IMR-90 (cell line): Measurements from ENCODE around the gene SCYGR7. TPM values are rescaled to one million over a fixed set of nuclear protein-coding genes. Genes with fewer than 3 reads are reported as not detected.

Experiments
- ATAC-seq: fragments of 200-7000 bp; cut with Tn5 transposase; 2 replicates; pipeline ENCODE4 v1.9.1; 2020; ENCODE audit warnings: low read depth, mild to moderate bottlenecking, moderate library complexity
- BruUV-seq: library from RNA; stranded (reverse); fragments of 400-500 nt; replicated peaks from 2 replicates; lab custom pipeline; 2021; lab: Mats Ljungman, UMichigan
- CTCF ChIA-PET: fragments of 300-600 bp; formaldehyde crosslinking; extraction: SDS; loops from one replicate; lab custom pipeline; 2021; ENCODE audit warnings: antibody characterized with exemption; lab: Yijun Ruan, JAX
- POLR2A ChIA-PET: fragments of 300-600 bp; sonication (Branson Sonifier 250); formaldehyde crosslinking; loops from one replicate; lab custom pipeline; 2022; ENCODE audit warnings: antibody characterized with exemption; ENCODE audit not compliant: unreplicated experiment; lab: Charles Lee
- DNase-seq: peaks from one replicate; pipeline ENCODE4 v3.0.0; 2013
- H2AFZ ChIP-seq: replicated peaks from 2 replicates; pipeline ENCODE3; 2013; ENCODE audit warnings: low read length, mild to moderate bottlenecking; ENCODE audit not compliant: poor library complexity
- H2AK5ac ChIP-seq: 2 replicates; pipeline ENCODE4 v1.6.1; 2013; ENCODE audit warnings: low read depth, low read length, inconsistent platforms
- H2AK9ac ChIP-seq: replicated peaks from 2 replicates; pipeline ENCODE3; 2013; ENCODE audit warnings: mild to moderate bottlenecking, low read depth, low read length, moderate library complexity; ENCODE audit not compliant: poor library complexity
- H2BK120ac ChIP-seq: 2 replicates; pipeline ENCODE4 v1.6.1; 2013; ENCODE audit warnings: low read depth, low read length, inconsistent platforms
- H2BK15ac ChIP-seq: 3 replicates; pipeline ENCODE4 v1.6.1; 2013; ENCODE audit warnings: low read depth, low read length, inconsistent platforms
- H2BK20ac ChIP-seq: 2 replicates; pipeline ENCODE4 v1.6.1; 2013; ENCODE audit warnings: low read depth, mild to moderate bottlenecking, inconsistent platforms, low read length, moderate library complexity
- H2BK5ac ChIP-seq: 2 replicates; pipeline ENCODE4 v1.6.1; 2013; ENCODE audit warnings: mild to moderate bottlenecking, low read depth, low read length, inconsistent platforms; ENCODE audit not compliant: poor library complexity, severe bottlenecking
- H3K14ac ChIP-seq: replicated peaks from 2 replicates; pipeline ENCODE4 v1.6.1; 2013; ENCODE audit warnings: low read depth, low read length, inconsistent platforms
- H3K18ac ChIP-seq: 2 replicates; pipeline ENCODE4 v1.6.1; 2013; ENCODE audit warnings: low read depth, low read length, control low read depth
- H3K23ac ChIP-seq: 2 replicates; pipeline ENCODE4 v1.6.1; 2013; ENCODE audit warnings: low read depth, low read length, inconsistent platforms
- H3K27ac ChIP-seq: 2 replicates; pipeline ENCODE4 v1.5.1; 2013; ENCODE audit warnings: mild to moderate bottlenecking, control low read depth, low read length; ENCODE audit not compliant: insufficient read depth
- H3K27me3 ChIP-seq: 2 replicates; pipeline ENCODE4 v1.6.1; 2013; ENCODE audit warnings: low read length; ENCODE audit not compliant: control insufficient read depth, insufficient read depth
- H3K36me3 ChIP-seq: 2 replicates; pipeline ENCODE4 v1.6.1; 2013; ENCODE audit warnings: low read length, mixed read lengths; ENCODE audit not compliant: control insufficient read depth, insufficient read depth
- H3K4ac ChIP-seq: 2 replicates; pipeline ENCODE4 v1.6.1; 2013; ENCODE audit warnings: low read depth, low read length, inconsistent platforms
- H3K4me1 ChIP-seq: 2 replicates; pipeline ENCODE4 v1.6.1; 2013; ENCODE audit warnings: low read length, mixed read lengths; ENCODE audit not compliant: control insufficient read depth, insufficient read depth
- H3K4me2 ChIP-seq: 2 replicates; pipeline ENCODE4 v1.6.1; 2013; ENCODE audit warnings: low read depth, mild to moderate bottlenecking, control low read depth, low read length, moderate library complexity
- H3K4me3 ChIP-seq: 2 replicates; pipeline ENCODE4 v1.5.1; 2013; ENCODE audit warnings: low read depth, mild to moderate bottlenecking, control low read depth, low read length, moderate library complexity; ENCODE audit not compliant: insufficient read depth
- H3K56ac ChIP-seq: 2 replicates; pipeline ENCODE4 v1.6.1; 2013; ENCODE audit warnings: low read length, inconsistent platforms; ENCODE audit not compliant: insufficient read depth; ENCODE audit errors: extremely low read depth
- H3K79me1 ChIP-seq, 2 experiments: 2 replicates each; pipeline ENCODE4 v1.6.1; 2013; ENCODE audit warnings: low read length in 2 of 2, inconsistent platforms in 1 of 2, low read depth in 1 of 2
- H3K9ac ChIP-seq: 2 replicates; pipeline ENCODE4 v1.6.1; 2013; ENCODE audit warnings: low read depth, low read length, control low read depth
- H3K9me1 ChIP-seq: 2 replicates; pipeline ENCODE4 v1.6.1; 2013; ENCODE audit warnings: low read length, inconsistent platforms; ENCODE audit not compliant: insufficient read depth
- H3K9me3 ChIP-seq: 2 replicates; pipeline ENCODE4 v1.6.1; 2013; ENCODE audit warnings: low read length; ENCODE audit not compliant: control insufficient read depth, insufficient read depth
- H4K20me1 ChIP-seq: 2 replicates; pipeline ENCODE4 v1.6.1; 2013; ENCODE audit warnings: low read length, inconsistent platforms; ENCODE audit not compliant: insufficient read depth
- H4K5ac ChIP-seq: 2 replicates; pipeline ENCODE4 v1.6.1; 2013; ENCODE audit warnings: mild to moderate bottlenecking, low read depth, low read length, control low read depth
- H4K8ac ChIP-seq, 2 experiments: 2 replicates each; pipeline ENCODE4 v1.6.1; 2013; ENCODE audit warnings: low read depth in 2 of 2, low read length in 2 of 2, control low read depth in 1 of 2, inconsistent platforms in 1 of 2
- H4K91ac ChIP-seq: 2 replicates; pipeline ENCODE4 v1.6.1; 2013; ENCODE audit warnings: low read depth, low read length, inconsistent platforms; ENCODE audit not compliant: insufficient read depth
- BHLHE40 ChIP-seq: fragments of 150-350 bp; IDR thresholded peaks from 2 replicates; pipeline ENCODE4 v1.6.1; 2016; ENCODE audit warnings: mild to moderate bottlenecking, low read depth, low read length
- CEBPB ChIP-seq: IDR thresholded peaks from 2 replicates; pipeline ENCODE4 v1.6.1; 2012; ENCODE audit warnings: low read depth, low read length, improper control_type of control experiment
- CHD1 ChIP-seq: IDR thresholded peaks from 2 replicates; pipeline ENCODE4 v1.6.1; 2012; ENCODE audit warnings: low read depth, low read length, improper control_type of control experiment
- FOS ChIP-seq: fragments of 150-350 bp; IDR thresholded peaks from 2 replicates; pipeline ENCODE4 v1.6.1; 2016; ENCODE audit warnings: low read depth, low read length
- MAFK ChIP-seq: IDR thresholded peaks from 2 replicates; pipeline ENCODE4 v1.6.1; 2012; ENCODE audit warnings: low read depth, low read length, improper control_type of control experiment
- MAZ ChIP-seq: IDR thresholded peaks from 2 replicates; pipeline ENCODE4 v1.6.1; 2012; ENCODE audit warnings: low read depth, mild to moderate bottlenecking, low read length, improper control_type of control experiment, moderate library complexity, borderline replicate concordance
- MXI1 ChIP-seq: IDR thresholded peaks from 2 replicates; pipeline ENCODE4 v1.6.1; 2012; ENCODE audit warnings: low read depth, mild to moderate bottlenecking, low read length, moderate library complexity, borderline replicate concordance
- NFE2L2 ChIP-seq: fragments of 150-350 bp; IDR thresholded peaks from 2 replicates; pipeline ENCODE4 v1.6.1; 2016; ENCODE audit warnings: low read depth, mild to moderate bottlenecking, low read length
- POLR2A ChIP-seq: IDR thresholded peaks from 2 replicates; pipeline ENCODE4 v1.6.1; 2012; ENCODE audit warnings: mild to moderate bottlenecking, low read depth, low read length
- RAD21 ChIP-seq: IDR thresholded peaks from 2 replicates; pipeline ENCODE4 v1.6.1; 2012; ENCODE audit warnings: low read length, improper control_type of control experiment
- RCOR1 ChIP-seq: IDR thresholded peaks from 2 replicates; pipeline ENCODE4 v1.6.1; 2012; ENCODE audit warnings: mild to moderate bottlenecking, low read length, improper control_type of control experiment; ENCODE audit not compliant: insufficient replicate concordance
- RFX5 ChIP-seq: IDR thresholded peaks from 2 replicates; pipeline ENCODE4 v1.8.0; 2012; ENCODE audit warnings: low read depth, mild to moderate bottlenecking, low read length, moderate library complexity
- SMC3 ChIP-seq: fragments of 150-350 bp; IDR thresholded peaks from 2 replicates; pipeline ENCODE4 v1.6.1; 2016; ENCODE audit warnings: low read depth, mild to moderate bottlenecking, antibody characterized with exemption, low read length, moderate library complexity
- WGBS, 2 experiments: methylation state at CpG; one replicate each; pipeline versions ENCODE4 v1.1.5 to v1.1.7; 2013; ENCODE audit warnings: missing lambda C conversion rate in 2 of 2; ENCODE audit not compliant: insufficient read length in 1 of 2; ENCODE audit errors: extremely low coverage in 2 of 2; 5-methylcytosine and 5-hydroxymethylcytosine counted together
- dilution Hi-C: fragments of 300-500 bp; cut with HindIII; formaldehyde crosslinking; loops from one replicate; pipeline ENCODE4 v1.14.3; 2018; ENCODE audit warnings: low sequenced_read_pairs; ENCODE audit not compliant: unreplicated experiment
- in situ Hi-C: fragments of 300-500 bp; cut with MboI; formaldehyde crosslinking; loops from 3 replicates; pipeline ENCODE4 v1.14.3; 2019; ENCODE audit warnings: low sequenced_read_pairs, inconsistent platforms, mixed read lengths
- intact Hi-C: fragments of 100-400 bp; cut with micrococcal nuclease; formaldehyde crosslinking; loops from 2 replicates; pipeline ENCODE4 v1.10.0; 2022
- polyA plus RNA-seq, 3 experiments: library from polyadenylated mRNA; depleted of rRNA; stranded (reverse); fragments of >200 nt; gene quantifications; 2 replicates each; pipeline ENCODE4 v1.2.3, GENCODE V29; 2012; ENCODE audit warnings: low replicate concordance in 1 of 3
- total RNA-seq: library from RNA; depleted of rRNA; stranded (reverse); fragments of >200 nt; gene quantifications from 2 replicates; pipeline ENCODE4 v1.2.3, GENCODE V29; 2012
- TF ChIP-seq, protein P1 (sequence below): conservative IDR thresholded peaks from 2 replicates; pipeline ENCODE4 v1.5.1; 2012; ENCODE audit warnings: mild to moderate bottlenecking, low read depth, low read length, improper control_type of control experiment
- TF ChIP-seq, protein P2 (sequence below): fragments of 150-350 bp; IDR thresholded peaks from 2 replicates; pipeline ENCODE4 v1.6.1; 2017; ENCODE audit warnings: mild to moderate bottlenecking, antibody characterized with exemption, low read length, low read depth
- TF ChIP-seq, protein P3 (sequence below): fragments of 150-350 bp; IDR thresholded peaks from 2 replicates; pipeline ENCODE4 v1.6.1; 2016; ENCODE audit warnings: low read depth, mild to moderate bottlenecking, low read length, moderate library complexity, borderline replicate concordance

Gene SCYGR7
- total and polyA plus RNA-seq, 2 of the 4 experiments (the other 2 are of a cell fraction) = not detected

DNA sequence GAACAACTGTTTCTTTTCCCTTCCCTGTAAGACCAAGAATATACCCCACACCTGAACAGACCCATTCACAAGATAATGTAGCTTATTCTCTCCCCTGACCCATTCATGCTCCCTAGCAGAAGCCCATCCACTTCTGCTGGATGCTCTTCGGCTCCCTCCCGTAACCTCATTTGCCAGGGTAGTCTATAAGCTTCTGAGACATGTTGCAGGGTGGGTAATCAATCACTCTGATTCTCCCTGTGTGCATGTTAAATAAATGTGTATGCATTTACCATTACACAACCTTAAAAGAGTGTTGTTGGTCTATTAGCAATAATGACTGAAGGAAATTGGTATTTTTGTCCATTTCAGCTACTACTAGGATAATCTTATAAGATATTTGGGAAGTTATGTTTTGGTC, 11.6 kb upstream of the SCYGR7 start:
- CTCF ChIA-PET = no interaction called here
- no peak for ATAC-seq
- no peak overlapping the region for H3K18ac ChIP-seq

More for the DNA sequence above, 11.6 kb upstream of the SCYGR7 start:
- dilution Hi-C loops = no loop called here
- Histone ChIP-seq H4K91ac (no peak overlapping the region), H3K4me2 (no peak overlapping the region), H2AK9ac (no peak overlapping the region), H2BK20ac (no peak overlapping the region), H2AFZ (no peak overlapping the region), H3K79me1 (no peaks in the 10 kb centered on the region), H3K27ac (no peak overlapping the region), H3K9me3 (no peaks in the 10 kb centered on the region), H2AK5ac (no peak overlapping the region), H3K27me3 (peaks cover 2% of the 10 kb centered on the region; the same call in 1 of the 2 replicates), H2BK120ac (no peak overlapping the region), H3K9me1 (no peaks in the 10 kb centered on the region), H3K23ac (no peak overlapping the region), H3K4ac (no peak overlapping the region), H3K14ac (no peak overlapping the region), H4K8ac (no peak overlapping the region), H3K36me3 (no peaks in the 10 kb centered on the region), H4K5ac (no peak overlapping the region), H2BK15ac (no peak overlapping the region), H3K56ac (no peak overlapping the region), H3K4me1 (no peaks in the 10 kb centered on the region), H4K20me1 (no peaks in the 10 kb centered on the region), H3K9ac (no peak overlapping the region), H3K4me3 (no peak overlapping the region), H2BK5ac (no peak overlapping the region)
- POLR2A ChIA-PET = no interaction called here
- DNase-seq = no peak
- intact Hi-C loops = no loop called here
- no TSS peak for BruUV-seq
- TF ChIP-seq SMC3 (no peak), BHLHE40 (no peak), MAZ (no peak), FOS (no peak), POLR2A (no peak), MXI1 (no peak), CHD1 (no peak), NFE2L2 (no peak), MAFK (no peak), RFX5 (no peak), RCOR1 (no peak), CEBPB (no peak), RAD21 (no peak)
- TF ChIP-seq, protein P1, sequence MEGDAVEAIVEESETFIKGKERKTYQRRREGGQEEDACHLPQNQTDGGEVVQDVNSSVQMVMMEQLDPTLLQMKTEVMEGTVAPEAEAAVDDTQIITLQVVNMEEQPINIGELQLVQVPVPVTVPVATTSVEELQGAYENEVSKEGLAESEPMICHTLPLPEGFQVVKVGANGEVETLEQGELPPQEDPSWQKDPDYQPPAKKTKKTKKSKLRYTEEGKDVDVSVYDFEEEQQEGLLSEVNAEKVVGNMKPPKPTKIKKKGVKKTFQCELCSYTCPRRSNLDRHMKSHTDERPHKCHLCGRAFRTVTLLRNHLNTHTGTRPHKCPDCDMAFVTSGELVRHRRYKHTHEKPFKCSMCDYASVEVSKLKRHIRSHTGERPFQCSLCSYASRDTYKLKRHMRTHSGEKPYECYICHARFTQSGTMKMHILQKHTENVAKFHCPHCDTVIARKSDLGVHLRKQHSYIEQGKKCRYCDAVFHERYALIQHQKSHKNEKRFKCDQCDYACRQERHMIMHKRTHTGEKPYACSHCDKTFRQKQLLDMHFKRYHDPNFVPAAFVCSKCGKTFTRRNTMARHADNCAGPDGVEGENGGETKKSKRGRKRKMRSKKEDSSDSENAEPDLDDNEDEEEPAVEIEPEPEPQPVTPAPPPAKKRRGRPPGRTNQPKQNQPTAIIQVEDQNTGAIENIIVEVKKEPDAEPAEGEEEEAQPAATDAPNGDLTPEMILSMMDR = no peak
- TF ChIP-seq, protein P2, sequence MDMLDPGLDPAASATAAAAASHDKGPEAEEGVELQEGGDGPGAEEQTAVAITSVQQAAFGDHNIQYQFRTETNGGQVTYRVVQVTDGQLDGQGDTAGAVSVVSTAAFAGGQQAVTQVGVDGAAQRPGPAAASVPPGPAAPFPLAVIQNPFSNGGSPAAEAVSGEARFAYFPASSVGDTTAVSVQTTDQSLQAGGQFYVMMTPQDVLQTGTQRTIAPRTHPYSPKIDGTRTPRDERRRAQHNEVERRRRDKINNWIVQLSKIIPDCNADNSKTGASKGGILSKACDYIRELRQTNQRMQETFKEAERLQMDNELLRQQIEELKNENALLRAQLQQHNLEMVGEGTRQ = no peak
- TF ChIP-seq, protein P3, sequence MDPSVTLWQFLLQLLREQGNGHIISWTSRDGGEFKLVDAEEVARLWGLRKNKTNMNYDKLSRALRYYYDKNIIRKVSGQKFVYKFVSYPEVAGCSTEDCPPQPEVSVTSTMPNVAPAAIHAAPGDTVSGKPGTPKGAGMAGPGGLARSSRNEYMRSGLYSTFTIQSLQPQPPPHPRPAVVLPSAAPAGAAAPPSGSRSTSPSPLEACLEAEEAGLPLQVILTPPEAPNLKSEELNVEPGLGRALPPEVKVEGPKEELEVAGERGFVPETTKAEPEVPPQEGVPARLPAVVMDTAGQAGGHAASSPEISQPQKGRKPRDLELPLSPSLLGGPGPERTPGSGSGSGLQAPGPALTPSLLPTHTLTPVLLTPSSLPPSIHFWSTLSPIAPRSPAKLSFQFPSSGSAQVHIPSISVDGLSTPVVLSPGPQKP = no peak
- WGBS, 2 experiments = no CpG with 5 or more reads among the region's 2 CpGs
- in situ Hi-C loops = no loop called here
